GM12874 (cell line): ENCODE data around the gene CCSER1.

Experiments
- CTCF ChIP-seq: IDR thresholded peaks from 2 replicates; pipeline ENCODE4 v1.5.1; 2011; ENCODE audit warnings: low read depth, mild to moderate bottlenecking, control low read depth, low read length, moderate library complexity; ENCODE audit not compliant: insufficient read depth

Gene CCSER1

DNA sequence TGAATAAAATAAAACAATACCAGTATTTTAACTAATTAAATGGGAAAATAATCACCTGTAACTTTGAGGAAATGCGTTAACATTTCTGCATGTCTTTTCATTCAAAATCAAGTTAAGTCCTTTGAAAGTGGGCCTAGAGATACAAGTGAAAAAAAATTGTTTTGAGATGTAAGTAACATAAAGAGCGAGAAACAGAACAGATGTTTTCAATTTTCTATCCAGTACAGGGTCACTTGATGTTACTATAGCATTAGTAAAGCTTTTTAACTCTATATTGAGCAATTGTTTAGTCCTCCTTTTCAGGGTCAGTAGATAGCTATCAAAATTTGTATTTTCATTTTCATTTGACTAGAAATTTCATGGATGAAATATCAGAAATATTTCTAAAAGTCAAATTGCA lies 761.4 kb downstream of the CCSER1 start:
- TF ChIP-seq CTCF = no peak

DNA sequence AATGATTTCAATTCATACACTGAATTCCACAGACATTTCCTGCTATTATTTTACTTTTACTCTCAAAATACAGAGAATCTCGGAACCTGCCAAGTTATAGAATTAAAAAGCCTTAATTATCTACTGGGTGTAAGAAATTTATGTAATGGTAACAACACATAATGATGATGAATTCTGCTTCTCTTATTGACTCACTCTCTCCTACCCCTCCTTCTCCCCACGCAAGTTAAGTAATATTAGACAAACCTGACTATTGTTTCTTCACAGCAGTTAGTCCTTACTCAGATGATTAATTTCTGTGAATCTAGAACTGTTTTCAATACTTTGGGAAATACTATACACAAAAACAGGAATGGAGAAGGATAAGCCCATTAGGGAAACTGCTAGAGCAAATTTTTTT lies 762.0 kb downstream of the CCSER1 start:
- no peak for TF ChIP-seq CTCF

DNA sequence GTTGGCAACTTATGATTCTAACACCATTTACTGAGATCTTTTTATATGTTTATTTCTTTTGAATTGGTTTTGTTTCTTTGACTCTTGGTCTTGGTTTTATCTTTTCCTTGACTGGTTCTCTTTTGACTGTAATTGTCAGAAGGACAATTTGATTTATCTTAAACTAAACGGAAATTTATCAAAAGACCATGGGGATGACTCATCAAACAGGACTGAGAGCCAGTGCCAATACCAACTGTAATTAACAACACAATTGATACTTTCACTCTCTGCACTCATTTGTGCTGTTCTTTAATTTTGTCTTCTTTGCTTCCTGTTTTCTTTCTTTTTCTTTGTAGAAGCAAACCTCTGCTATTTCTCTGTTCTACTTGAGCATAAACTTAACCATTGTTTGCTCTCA lies 776.8 kb downstream of the CCSER1 start:
- TF ChIP-seq CTCF = no peak

GRCh38 chr4:90906239-90906638 lies 779.0 kb downstream of the CCSER1 start:
- no peak for TF ChIP-seq CTCF

DNA sequence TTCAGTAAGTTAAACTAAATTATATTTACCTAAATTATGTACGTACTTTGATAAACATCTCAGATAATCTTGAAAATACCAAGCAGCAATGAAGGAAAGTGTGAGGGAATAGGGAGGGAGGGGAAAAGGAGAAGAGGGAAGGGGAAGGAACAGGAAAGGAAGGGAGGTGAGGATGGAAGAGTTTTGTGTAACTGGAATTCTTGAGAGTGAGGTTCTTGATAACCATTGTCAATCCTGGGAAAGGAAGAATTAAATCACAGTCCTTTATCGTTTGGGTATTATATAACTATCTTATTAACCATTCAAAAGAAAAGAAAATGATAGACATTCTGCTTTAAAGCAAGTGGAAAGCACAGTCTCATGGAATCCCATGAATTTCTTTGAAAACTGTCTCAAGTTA lies 795.0 kb downstream of the CCSER1 start:
- TF ChIP-seq CTCF = no peak

DNA sequence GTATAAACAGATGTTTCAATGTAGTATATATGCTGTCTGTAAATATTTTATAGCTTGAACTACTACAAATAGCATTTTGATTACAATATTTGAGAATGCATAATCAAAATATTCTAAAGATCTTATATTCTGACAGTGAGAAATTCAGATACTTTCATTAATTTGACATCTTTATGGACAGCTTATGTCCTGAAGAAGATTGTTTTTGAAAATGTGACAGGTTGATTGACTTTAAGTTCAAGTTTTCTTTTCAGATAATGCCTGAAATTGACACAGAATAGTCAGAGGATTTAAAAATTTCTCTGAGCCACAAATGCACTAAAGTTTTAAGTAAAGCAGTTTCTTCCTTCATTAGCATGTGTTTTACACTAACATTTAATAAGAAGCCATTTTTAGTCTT lies 799.8 kb downstream of the CCSER1 start:
- no peak for TF ChIP-seq CTCF

DNA sequence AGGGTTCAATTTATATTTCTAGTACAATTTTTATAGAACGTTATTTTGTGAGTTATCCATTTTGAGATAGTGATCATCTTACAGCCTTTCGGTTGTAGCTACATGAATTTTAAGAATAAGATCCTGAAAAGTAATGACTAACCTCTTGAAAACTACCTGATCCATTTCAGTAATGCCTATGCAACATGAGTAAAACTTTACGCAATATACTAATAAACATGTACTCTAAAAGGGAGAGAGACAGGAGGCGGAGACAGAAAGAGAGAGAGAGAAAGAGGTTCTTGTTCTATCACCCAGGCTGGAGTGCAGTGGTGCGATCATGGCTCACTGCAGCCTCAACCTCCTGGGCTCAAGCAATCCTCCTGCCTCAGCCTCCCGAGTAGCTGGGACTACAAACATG lies 816.1 kb downstream of the CCSER1 start:
- no peak for TF ChIP-seq CTCF

- TF ChIP-seq CTCF = no peak
Observed at GRCh38 chr4:90946945-90947344, 819.8 kb downstream of the CCSER1 start.
